ENCODE results near the gene CC2D1A.

CC2D1A gene

DNA sequence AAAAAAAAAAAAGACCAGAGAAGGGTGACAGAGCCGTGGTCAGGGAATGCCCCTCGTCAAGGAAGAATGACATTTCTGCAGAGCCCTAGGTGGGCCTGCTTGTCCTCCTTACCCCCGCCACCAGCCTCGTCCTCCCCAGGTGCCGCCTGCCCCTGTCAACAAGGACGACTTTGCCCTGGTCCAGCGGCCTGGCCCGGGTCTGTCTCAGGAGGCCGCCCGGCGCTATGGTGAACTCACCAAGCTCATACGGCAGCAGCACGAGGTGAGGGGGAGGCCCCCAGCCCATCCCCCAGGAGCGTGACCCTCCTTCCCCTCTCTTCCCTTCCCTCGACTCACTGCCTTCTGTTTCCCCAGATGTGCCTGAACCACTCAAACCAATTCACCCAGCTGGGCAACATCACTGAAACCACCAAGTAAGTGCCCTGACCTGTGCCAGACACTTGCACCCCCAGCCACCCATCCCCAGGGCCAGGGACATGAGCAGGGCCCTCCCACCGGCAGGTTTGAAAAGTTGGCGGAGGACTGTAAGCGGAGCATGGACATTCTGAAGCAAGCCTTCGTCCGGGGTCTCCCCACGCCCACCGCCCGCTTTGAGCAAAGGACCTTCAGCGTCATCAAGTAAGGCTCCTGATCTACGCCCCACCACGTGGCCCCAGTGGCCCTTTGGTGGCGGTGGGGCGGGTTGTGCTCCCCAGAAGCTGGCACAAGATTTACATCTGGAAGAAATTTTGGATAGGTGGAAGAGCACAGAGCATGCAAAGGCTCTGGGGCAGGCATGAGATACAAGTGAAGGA, 17.4 kb downstream of the CC2D1A start:
- TF ChIP-seq, protein P1, sequence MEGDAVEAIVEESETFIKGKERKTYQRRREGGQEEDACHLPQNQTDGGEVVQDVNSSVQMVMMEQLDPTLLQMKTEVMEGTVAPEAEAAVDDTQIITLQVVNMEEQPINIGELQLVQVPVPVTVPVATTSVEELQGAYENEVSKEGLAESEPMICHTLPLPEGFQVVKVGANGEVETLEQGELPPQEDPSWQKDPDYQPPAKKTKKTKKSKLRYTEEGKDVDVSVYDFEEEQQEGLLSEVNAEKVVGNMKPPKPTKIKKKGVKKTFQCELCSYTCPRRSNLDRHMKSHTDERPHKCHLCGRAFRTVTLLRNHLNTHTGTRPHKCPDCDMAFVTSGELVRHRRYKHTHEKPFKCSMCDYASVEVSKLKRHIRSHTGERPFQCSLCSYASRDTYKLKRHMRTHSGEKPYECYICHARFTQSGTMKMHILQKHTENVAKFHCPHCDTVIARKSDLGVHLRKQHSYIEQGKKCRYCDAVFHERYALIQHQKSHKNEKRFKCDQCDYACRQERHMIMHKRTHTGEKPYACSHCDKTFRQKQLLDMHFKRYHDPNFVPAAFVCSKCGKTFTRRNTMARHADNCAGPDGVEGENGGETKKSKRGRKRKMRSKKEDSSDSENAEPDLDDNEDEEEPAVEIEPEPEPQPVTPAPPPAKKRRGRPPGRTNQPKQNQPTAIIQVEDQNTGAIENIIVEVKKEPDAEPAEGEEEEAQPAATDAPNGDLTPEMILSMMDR (IDR thresholded peaks at IDR 0.05; ENCODE audit: unreplicated experiment in 3 of 3), result no peak
- Mint-ChIP-seq H3K4me3 (no peak overlapping the region), H3K27me3 (ENCODE audit: low read depth) (no peaks in the 10 kb centered on the region), H3K9me3 (no peaks in the 10 kb centered on the region), H3K36me3 (ENCODE audit: low read depth) (peaks cover 72% of the 10 kb centered on the region), H3K27ac (no peak overlapping the region), H3K4me1 (no peaks in the 10 kb centered on the region)

DNA sequence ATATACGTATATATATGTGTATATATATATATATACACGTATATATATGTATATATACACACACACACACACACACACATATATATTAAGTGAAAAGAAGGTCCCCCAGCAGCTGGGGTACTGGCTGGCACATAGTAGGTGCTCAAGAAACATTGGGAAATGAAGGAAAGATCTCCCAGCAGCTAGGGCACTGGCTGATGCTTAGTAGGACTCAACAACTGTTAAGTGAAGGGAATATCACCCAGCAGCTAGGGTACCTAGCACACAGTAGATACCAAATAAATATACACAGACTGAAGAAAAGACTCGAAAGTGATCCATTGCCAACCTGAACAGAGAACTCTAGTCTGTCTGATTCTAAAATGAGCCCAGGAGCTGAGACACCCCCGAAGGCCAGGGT, 20.0 kb downstream of the CC2D1A start:
- Mint-ChIP-seq H3K4me3 (no peak overlapping the region), H3K27ac (no peak overlapping the region), H3K9me3 (no peaks in the 10 kb centered on the region), H3K36me3 (ENCODE audit: low read depth) (peaks cover 52% of the 10 kb centered on the region), H3K4me1 (no peaks in the 10 kb centered on the region), H3K27me3 (ENCODE audit: low read depth) (no peaks in the 10 kb centered on the region)
- TF ChIP-seq, protein P1 (IDR thresholded peaks at IDR 0.05; ENCODE audit: unreplicated experiment in 3 of 3), result no peak

DNA sequence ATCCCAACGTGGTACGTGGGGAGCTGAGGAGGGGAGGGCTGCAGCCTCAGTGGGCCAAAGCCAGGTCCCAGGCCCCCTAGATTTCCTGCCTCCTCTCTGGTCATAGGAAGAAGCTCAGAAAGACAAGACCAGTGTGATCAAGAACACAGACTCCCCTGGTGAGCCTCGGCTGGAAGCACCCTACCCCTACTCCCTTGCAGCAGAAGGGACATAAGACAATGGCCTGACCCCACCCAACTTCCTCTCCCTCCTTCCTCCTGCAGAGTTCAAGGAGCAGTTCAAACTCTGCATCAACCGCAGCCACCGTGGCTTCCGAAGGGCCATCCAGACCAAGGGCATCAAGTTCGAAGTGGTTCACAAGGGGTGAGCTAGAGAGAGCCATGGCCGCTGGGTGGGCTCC, 20.7 kb downstream of the CC2D1A start:
- no peaks in the 10 kb centered on the region for H3K27me3 Mint-ChIP-seq (ENCODE audit: low read depth)
- H3K4me3 Mint-ChIP-seq, result no peak overlapping the region
- H3K27ac Mint-ChIP-seq, result peak overlapping the region in 1 of 3 experiments; percentile 31
- H3K4me1 Mint-ChIP-seq, result no peaks in the 10 kb centered on the region
- no peaks in the 10 kb centered on the region for H3K9me3 Mint-ChIP-seq
- TF ChIP-seq, protein P1 (IDR thresholded peaks at IDR 0.05; ENCODE audit: unreplicated experiment in 3 of 3), result no peak
- peaks cover 45% of the 10 kb centered on the region for H3K36me3 Mint-ChIP-seq (ENCODE audit: low read depth)

DNA sequence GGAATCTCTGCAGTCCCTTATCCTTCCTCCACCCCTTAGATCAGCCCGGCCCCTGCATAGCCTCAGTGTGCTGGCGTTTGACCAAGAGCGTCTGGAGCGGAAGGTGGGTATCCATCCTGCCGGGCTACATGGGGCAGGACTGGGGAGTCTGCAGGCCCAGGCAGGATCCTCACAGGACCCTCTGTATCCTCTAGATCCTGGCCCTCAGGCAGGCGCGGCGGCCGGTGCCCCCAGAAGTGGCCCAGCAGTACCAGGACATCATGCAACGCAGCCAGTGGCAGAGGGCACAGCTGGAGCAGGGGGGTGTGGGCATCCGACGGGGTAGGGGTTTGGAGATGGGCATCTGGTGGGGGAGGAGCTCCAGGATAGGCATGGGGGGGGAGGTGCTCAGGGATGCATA, 23.3 kb downstream of the CC2D1A start:
- no peaks in the 10 kb centered on the region for H3K9me3 Mint-ChIP-seq

DNA sequence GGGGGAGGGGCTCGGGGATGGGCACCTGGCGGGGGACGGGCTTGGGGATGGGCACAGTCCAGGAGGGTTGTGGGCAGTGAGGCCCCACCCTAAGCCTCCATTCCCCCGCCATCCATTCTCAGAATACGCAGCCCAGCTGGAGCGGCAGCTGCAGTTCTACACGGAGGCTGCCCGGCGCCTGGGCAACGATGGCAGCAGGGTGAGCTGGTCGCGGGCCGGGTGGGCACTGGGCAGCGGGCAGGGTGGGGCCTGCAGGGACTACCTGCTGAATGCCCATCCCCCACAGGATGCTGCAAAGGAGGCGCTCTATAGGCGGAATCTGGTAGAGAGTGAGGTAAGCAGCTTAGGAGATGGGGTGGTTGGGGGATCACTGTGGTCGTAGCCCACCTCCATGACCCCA, 24.0 kb downstream of the CC2D1A start:
- no peak overlapping the region for H3K27ac Mint-ChIP-seq
- H3K27me3 Mint-ChIP-seq (ENCODE audit: low read depth), result no peaks in the 10 kb centered on the region
- H3K4me1 Mint-ChIP-seq, result peaks cover 4% of the 10 kb centered on the region
- no peaks in the 10 kb centered on the region for H3K9me3 Mint-ChIP-seq
- H3K4me3 Mint-ChIP-seq, result no peak overlapping the region
- TF ChIP-seq, protein P1 (IDR thresholded peaks at IDR 0.05; ENCODE audit: unreplicated experiment in 3 of 3), result no peak
- peaks cover 22% of the 10 kb centered on the region for H3K36me3 Mint-ChIP-seq (ENCODE audit: low read depth)

More for the DNA sequence above, 23.3 kb downstream of the CC2D1A start:
- TF ChIP-seq, protein P1 (IDR thresholded peaks at IDR 0.05; ENCODE audit: unreplicated experiment in 3 of 3), result no peak
- no peaks in the 10 kb centered on the region for H3K27me3 Mint-ChIP-seq (ENCODE audit: low read depth)
- H3K27ac Mint-ChIP-seq, result no peak overlapping the region
- H3K36me3 Mint-ChIP-seq (ENCODE audit: low read depth), result peaks cover 27% of the 10 kb centered on the region
- H3K4me1 Mint-ChIP-seq, result no peaks in the 10 kb centered on the region
- H3K4me3 Mint-ChIP-seq, result no peak overlapping the region

DNA sequence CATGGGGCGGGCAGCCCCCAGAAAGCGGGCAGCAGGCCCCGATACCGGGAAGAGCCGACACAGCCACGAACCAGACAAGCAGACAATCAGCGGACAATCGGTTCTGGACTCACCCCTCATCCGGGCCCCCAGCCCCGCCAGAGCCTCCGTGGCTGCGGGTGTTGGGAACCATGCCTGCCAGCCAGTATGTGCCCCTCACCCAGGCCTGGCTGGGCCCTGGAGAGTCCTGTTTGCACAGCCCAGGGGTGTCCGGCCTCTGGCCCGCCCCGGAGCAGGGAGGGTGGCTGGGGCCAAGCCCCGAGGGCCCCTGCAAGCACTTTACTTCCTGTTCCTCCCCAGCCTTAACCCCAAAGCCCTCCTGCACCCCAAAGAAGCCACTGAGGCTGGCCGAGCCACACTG, 24.4 kb downstream of the CC2D1A start:
- Mint-ChIP-seq H3K36me3 (ENCODE audit: low read depth) (peaks cover 20% of the 10 kb centered on the region), H3K4me1 (peaks cover 5% of the 10 kb centered on the region), H3K27ac (no peak overlapping the region), H3K27me3 (ENCODE audit: low read depth) (no peaks in the 10 kb centered on the region), H3K9me3 (no peaks in the 10 kb centered on the region), H3K4me3 (no peak overlapping the region)
- TF ChIP-seq, protein P1 (IDR thresholded peaks at IDR 0.05; ENCODE audit: unreplicated experiment in 3 of 3), result no peak

Data from nephron (organoid).